ENCODE measurements around the gene SUGCT. TPM values are rescaled to one million over a fixed set of nuclear protein-coding genes. Genes with fewer than 3 reads are reported as not detected.
A peak's percentile ranks its signal among the peaks of the same experiment; 100 is the strongest.

Gene SUGCT
- total RNA-seq, 1 experiment from 2014 or later: 5.4 TPM

GRCh38 chr7:40095695-40096327 is 39.0 kb upstream of the SUGCT start:
- no peak overlapping the region for H3K14ac ChIP-seq (ENCODE audit: insufficient read depth, low read length)
- H3K27ac ChIP-seq (ENCODE audit: insufficient read length, low read depth, low read length): no peak overlapping the region
- no peaks in the 10 kb centered on the region for H4K20me1 ChIP-seq (ENCODE audit: control insufficient read depth, insufficient read depth, insufficient read length)

More at GRCh38 chr7:40095695-40096327, 39.0 kb upstream of the SUGCT start:
- TF ChIP-seq, protein P1, sequence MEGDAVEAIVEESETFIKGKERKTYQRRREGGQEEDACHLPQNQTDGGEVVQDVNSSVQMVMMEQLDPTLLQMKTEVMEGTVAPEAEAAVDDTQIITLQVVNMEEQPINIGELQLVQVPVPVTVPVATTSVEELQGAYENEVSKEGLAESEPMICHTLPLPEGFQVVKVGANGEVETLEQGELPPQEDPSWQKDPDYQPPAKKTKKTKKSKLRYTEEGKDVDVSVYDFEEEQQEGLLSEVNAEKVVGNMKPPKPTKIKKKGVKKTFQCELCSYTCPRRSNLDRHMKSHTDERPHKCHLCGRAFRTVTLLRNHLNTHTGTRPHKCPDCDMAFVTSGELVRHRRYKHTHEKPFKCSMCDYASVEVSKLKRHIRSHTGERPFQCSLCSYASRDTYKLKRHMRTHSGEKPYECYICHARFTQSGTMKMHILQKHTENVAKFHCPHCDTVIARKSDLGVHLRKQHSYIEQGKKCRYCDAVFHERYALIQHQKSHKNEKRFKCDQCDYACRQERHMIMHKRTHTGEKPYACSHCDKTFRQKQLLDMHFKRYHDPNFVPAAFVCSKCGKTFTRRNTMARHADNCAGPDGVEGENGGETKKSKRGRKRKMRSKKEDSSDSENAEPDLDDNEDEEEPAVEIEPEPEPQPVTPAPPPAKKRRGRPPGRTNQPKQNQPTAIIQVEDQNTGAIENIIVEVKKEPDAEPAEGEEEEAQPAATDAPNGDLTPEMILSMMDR (conservative IDR thresholded peaks at IDR 0.05): no peak
- Histone ChIP-seq H3K4me2 (ENCODE audit: insufficient read depth, insufficient read length, low read length) (no peak overlapping the region), H3T11ph (ENCODE audit: low read length) (no peak overlapping the region), H2BK15ac (ENCODE audit: low read depth, low read length) (no peak overlapping the region), H3K9ac (ENCODE audit: extremely low read depth, insufficient read length, low read length) (no peak overlapping the region), H2BK20ac (ENCODE audit: low read depth, low read length, poor library complexity, severe bottlenecking) (no peak overlapping the region), H3K79me2 (ENCODE audit: insufficient read depth, low read length) (no peaks in the 10 kb centered on the region), H3K27me3 (ENCODE audit: insufficient read depth, low read length) (no peaks in the 10 kb centered on the region), H3K56ac (ENCODE audit: insufficient read length, low read depth, low read length) (no peak overlapping the region), H3K4ac (ENCODE audit: low read depth, low read length) (no peak overlapping the region), H2BK5ac (ENCODE audit: insufficient read length, low read length) (no peak overlapping the region), H3K23ac (ENCODE audit: insufficient read length, low read depth, low read length) (no peak overlapping the region), H3K79me1 (ENCODE audit: insufficient read depth, low read depth, low read length, poor library complexity, severe bottlenecking) (no peaks in the 10 kb centered on the region), H2AK5ac (ENCODE audit: insufficient read length, low read length) (no peak overlapping the region), H3K23me2 (ENCODE audit: insufficient read length, low read depth, low read length, poor library complexity, severe bottlenecking) (no peaks in the 10 kb centered on the region), H2AFZ (ENCODE audit: low read length) (no peak overlapping the region), H3K18ac (ENCODE audit: insufficient read length, low read depth, low read length) (no peak overlapping the region), H2BK120ac (ENCODE audit: low read depth, low read length, poor library complexity, severe bottlenecking) (no peak overlapping the region), H2BK12ac (ENCODE audit: insufficient read length, low read depth, low read length) (no peak overlapping the region), H4K91ac (ENCODE audit: insufficient read length, low read depth, low read length) (no peak overlapping the region), H4K5ac (ENCODE audit: insufficient read length, low read depth, low read length) (no peak overlapping the region), H3K9me3 (ENCODE audit: control insufficient read depth, low read depth, low read length) (no peaks in the 10 kb centered on the region), H4K8ac (replicated peaks; ENCODE audit: insufficient read length, low read depth, low read length) (no peak overlapping the region), H3K4me1 (ENCODE audit: insufficient read depth, low read length) (no peaks in the 10 kb centered on the region; the same call in 1 of the 2 replicates)
- Mint-ChIP-seq H3K27me3 (ENCODE audit: low read depth) (no peaks in the 10 kb centered on the region), H3K27ac (peak overlapping the region in 1 of 3 experiments; percentile 91; a peak in 2 of 7 replicates), H3K4me3 (no peak overlapping the region), H3K36me3 (ENCODE audit: insufficient read depth in 1 of 3, low read depth in 3 of 3) (peaks cover 6 to 37% (median 28%) of the 10 kb centered on the region in 3 experiments; a peak in 6 of 7 replicates), H3K4me1 (peaks cover 13 to 22% of the 10 kb centered on the region in 2 experiments), H3K9me3 (no peaks in the 10 kb centered on the region)
- no peak for DNase-seq
- WGBS (ENCODE audit: extremely low coverage, insufficient read length, low lambda C conversion rate): no CpG with 5 or more reads among the region's 1 CpG
